T-helper 1 cell (primary cell): ENCODE measurements around the gene LYPLAL1.
A peak's percentile ranks its signal among the peaks of the same experiment; 100 is the strongest.
"Not testable (repeated sequence)": the region's sequence is repeated elsewhere in the genome, so short reads cannot be mapped to it uniquely, and the experiment has no call there.

Experiments
- DNase-seq, 5 donors: peaks; one replicate each; pipeline ENCODE4 v3.0.0-alpha.2; 2012 to 2020

The LYPLAL1 gene

GRCh38 chr1:219163401-219163954 lies 10.2 kb upstream of the LYPLAL1 start:
- no peak for DNase-seq

GRCh38 chr1:219171192-219171935 lies 2.3 kb upstream of the LYPLAL1 start:
- no peak for DNase-seq

- DNase-seq = no peak
Measured at GRCh38 chr1:219172821-219173220, 857 bp upstream of the LYPLAL1 start.

- no peak for DNase-seq
Measured at GRCh38 chr1:219173434-219173757, 282 bp upstream of the LYPLAL1 start.

- peak in 2 of 5 donors; percentile 5 to 54 for DNase-seq
Measured at GRCh38 chr1:219174460-219175211, 958 bp downstream of the LYPLAL1 start.

GRCh38 chr1:219175212-219175564 lies 1.5 kb downstream of the LYPLAL1 start:
- DNase-seq = no peak

- no peak for DNase-seq
Measured at GRCh38 chr1:219176168-219176567, 2.5 kb downstream of the LYPLAL1 start.

- no peak for DNase-seq
Measured at GRCh38 chr1:219177363-219177762, 3.7 kb downstream of the LYPLAL1 start.

- no peak for DNase-seq
Measured at GRCh38 chr1:219177940-219178339, 4.3 kb downstream of the LYPLAL1 start.

GRCh38 chr1:219179293-219179692 lies 5.6 kb downstream of the LYPLAL1 start:
- DNase-seq = no peak

- DNase-seq = no peak
Measured at GRCh38 chr1:219184337-219184736, 10.7 kb downstream of the LYPLAL1 start.

- DNase-seq = no peak
Measured at GRCh38 chr1:219185486-219186117, 11.9 kb downstream of the LYPLAL1 start.

- DNase-seq = no peak
Measured at GRCh38 chr1:219188331-219188803, 14.7 kb downstream of the LYPLAL1 start.

GRCh38 chr1:219189021-219189824 lies 15.5 kb downstream of the LYPLAL1 start:
- peak in 1 of 5 donors; percentile 52 for DNase-seq

- no peak for DNase-seq
Measured at GRCh38 chr1:219189952-219190351, 16.3 kb downstream of the LYPLAL1 start.

GRCh38 chr1:219190605-219191004 lies 16.9 kb downstream of the LYPLAL1 start:
- no peak for DNase-seq

- DNase-seq = not testable (repeated sequence)
Measured at GRCh38 chr1:219195833-219196232, 22.2 kb downstream of the LYPLAL1 start.

GRCh38 chr1:219201656-219202055 lies 28.0 kb downstream of the LYPLAL1 start:
- DNase-seq = no peak

- DNase-seq = no peak
Measured at GRCh38 chr1:219202567-219202966, 28.9 kb downstream of the LYPLAL1 start.

GRCh38 chr1:219206350-219206749 lies 32.7 kb downstream of the LYPLAL1 start:
- no peak for DNase-seq

- no peak for DNase-seq
Measured at GRCh38 chr1:219209578-219209977, 35.9 kb downstream of the LYPLAL1 start.

- DNase-seq = no peak
Measured at GRCh38 chr1:219210067-219210466, 36.4 kb downstream of the LYPLAL1 start.

GRCh38 chr1:219215477-219215876 lies 41.8 kb downstream of the LYPLAL1 start:
- DNase-seq = no peak
